ENCODE measurements around the gene C3orf22.

The C3orf22 gene

DNA sequence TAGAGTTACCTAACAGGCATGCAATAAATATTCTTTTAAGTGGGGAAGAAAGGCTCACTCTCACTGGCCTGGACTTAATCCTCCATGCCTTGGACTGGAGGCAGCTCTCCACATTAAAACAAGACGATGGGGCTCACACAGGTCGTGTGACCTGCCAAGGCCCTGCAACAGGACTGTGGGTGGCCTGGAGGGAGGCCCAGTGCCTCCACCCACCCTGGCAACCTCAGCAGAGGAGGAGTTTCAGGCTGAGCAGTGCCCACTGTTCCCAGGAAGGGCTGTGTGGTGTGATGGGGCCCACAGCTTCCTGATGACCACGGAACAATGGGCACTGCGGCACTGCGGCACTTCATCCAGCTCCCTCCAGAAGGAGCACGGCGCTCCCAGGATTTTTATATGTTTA, 46.7 kb downstream of the C3orf22 start:
- no peak for DNase-seq (ENCODE audit: low spot score)

GRCh38 chr3:126511291-126511690, 47.4 kb downstream of the C3orf22 start:
- no peak for DNase-seq (ENCODE audit: low spot score)

DNA sequence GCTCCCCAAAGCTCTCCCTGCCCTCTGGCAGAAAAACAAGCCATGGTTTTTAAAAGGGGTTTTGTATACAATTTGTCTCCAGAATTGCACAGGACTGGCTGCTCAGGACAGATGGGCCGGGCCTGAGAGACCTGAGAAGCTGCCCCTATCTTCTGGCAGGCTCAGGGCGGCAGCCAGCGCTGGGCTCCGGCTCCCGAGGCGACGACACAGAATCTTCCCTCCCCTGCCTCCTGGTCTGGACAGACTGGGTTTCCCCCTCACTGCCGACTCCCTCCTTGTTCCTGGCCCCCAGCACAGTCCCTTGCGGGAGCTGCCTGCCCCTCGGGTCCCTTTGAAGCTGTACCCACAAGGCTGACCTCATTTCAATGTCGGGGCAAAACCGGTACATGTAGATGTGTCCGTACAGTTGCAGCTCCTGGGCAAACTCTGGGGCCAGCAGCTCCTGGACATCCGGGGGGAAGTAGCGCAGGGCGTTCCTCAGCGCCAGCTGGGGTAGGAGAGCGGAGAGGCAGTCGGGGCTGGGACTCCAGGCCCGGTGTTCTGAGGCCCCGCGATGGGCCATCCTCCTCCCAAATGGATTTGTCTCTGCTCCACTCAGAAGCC, 48.3 kb downstream of the C3orf22 start:
- DNase-seq (ENCODE audit: low spot score): no peak

- DNase-seq (ENCODE audit: low spot score): no peak
Observed at GRCh38 chr3:126509597-126510307, 49.0 kb downstream of the C3orf22 start.

- no peak for DNase-seq (ENCODE audit: low spot score)
Observed at GRCh38 chr3:126508564-126508964, 50.2 kb downstream of the C3orf22 start.

DNA sequence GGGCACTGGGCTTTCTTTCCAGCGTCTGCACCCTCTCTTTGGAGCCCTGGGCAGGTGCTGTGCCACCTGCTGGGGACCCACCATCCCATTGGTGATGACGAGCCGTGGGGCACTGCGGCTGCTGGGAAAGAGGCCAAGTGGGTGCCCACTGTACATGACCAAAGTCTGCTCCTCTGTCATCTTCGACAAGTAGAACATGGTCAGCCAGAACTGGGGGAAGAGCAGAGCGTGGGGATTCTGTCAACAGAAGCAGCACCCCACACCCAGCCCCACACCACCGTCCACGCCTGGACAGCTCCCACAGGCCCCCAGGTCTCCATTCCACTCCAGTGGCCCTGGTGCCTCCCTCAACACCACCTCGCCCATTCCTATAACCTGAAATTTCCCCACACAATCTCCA, 50.8 kb downstream of the C3orf22 start:
- DNase-seq (ENCODE audit: low spot score): no peak

DNA sequence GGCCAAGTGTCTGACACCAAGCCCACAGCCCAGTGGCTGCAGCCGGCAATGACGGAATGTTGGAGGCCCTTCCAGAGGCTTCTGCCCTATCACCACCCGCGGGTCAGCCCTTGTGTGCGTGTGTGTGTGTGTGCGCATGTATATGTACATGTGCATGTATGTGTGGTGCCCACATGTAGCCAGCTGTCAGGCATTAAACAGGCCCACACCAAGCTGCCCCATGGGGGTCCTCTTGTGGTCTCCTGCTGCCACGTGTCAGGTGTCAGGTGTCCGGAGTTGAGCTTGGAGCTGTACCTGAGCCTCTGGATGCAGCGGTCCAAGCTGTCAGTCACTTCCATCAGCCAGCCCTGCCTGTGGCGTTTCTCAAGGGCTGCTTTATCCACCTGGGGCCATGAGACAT, 55.0 kb downstream of the C3orf22 start:
- DNase-seq (ENCODE audit: low spot score): no peak

- DNase-seq (ENCODE audit: low spot score): no peak
Observed at GRCh38 chr3:126502656-126503055, 56.1 kb downstream of the C3orf22 start.

GRCh38 chr3:126501736-126502135, 57.0 kb downstream of the C3orf22 start:
- no peak for DNase-seq (ENCODE audit: low spot score)

DNA sequence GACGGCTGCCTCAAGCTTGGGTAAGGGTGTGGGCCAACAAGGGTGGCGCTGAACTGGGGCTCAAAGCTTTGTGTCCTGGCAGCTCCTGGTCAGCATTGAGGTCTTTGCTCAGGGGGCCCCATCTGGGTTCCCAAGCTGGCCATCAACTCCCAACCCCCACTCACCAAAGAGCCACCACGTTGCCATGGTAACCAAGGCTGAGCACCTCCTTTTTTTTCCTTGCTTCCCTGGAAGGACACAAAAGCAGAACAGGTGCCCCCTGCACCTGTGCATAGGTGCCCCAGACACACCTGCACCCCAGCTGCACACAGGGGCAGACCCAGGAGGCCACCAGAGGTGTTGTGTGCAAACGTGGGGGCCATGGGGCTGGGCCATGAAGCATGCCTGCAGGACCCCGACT, 57.7 kb downstream of the C3orf22 start:
- no peak for DNase-seq (ENCODE audit: low spot score)

- DNase-seq (ENCODE audit: low spot score): no peak
Observed at GRCh38 chr3:126500016-126500415, 58.7 kb downstream of the C3orf22 start.

All from COLO829 (cell line).